Panc1 (cell line): Measurements from ENCODE around the gene UST.

ENCODE experiments used
- CTCF ChIP-seq: fragments of 450-650 bp; IDR thresholded peaks from 2 replicates; pipeline ENCODE4 v1.5.1; 2017; ENCODE audit warnings: mild to moderate bottlenecking
- TCF7L2 ChIP-seq: IDR thresholded peaks from 2 replicates; pipeline ENCODE4 v1.6.1; 2011; ENCODE audit warnings: mild to moderate bottlenecking, low read depth, low read length, inconsistent platforms

DNA sequence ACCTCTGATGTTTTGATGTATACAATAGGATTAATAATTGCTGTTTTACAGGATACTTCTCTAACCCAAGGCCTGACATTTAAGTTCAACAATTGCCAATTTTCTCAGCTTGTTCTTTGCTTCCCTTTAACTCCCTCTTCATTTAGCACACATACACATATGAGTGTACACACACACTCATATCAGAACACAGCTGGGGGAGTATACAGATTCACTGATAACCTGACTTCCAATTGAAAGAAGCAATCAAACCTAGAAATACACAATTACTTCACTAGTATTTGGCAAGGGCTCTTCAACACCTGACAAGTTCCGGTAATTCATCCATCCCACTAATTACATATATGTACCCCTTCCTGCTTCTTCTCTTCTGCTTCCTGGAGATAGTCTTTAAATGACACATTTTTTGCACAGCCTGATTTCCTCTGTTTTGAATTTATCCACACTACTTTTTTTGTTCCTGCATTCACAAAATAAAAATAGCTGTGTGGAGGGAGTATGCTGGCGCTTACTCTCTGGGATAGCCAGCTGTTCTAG, 11.2 kb downstream of the UST start:
- TF ChIP-seq CTCF (no peak), TCF7L2 (no peak)
